ENCODE data around the gene SPSB2.
"Not testable (repeated sequence)": the region's sequence is repeated elsewhere in the genome, so short reads cannot be mapped to it uniquely, and the experiment has no call there.

The SPSB2 gene

DNA sequence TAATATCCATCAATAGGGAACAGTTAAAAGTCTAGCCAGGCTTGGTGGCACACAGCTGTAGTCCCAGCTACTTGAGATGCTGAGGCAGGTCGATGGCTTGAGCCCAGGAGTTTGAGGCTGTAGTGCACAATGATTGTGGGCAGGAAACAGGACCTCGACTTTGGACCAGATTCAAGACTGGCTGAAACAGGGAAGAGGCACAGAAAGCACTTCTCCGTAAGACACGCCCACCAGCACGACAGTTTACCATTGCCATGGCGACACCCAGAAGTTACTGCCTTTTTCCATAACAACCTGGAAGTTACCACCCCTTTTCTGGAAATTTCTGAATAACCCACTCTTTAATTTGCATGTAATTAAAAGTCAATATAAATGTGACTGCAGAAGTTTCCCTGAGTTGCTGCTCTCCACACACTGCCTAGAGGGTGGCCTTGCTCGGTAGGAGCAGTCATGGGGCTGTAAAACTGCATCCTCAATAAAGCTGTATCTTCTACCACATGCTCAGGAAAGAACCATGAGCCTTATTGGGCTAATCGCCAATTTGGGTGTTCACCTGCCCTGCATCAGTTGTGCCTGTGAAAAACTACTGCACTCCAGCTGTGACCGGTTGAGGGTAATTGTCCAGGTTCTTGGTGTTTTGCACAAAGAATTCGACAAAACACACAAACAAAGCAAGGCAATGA is 26.9 kb upstream of the SPSB2 start:
- no peak for DNase-seq

DNA sequence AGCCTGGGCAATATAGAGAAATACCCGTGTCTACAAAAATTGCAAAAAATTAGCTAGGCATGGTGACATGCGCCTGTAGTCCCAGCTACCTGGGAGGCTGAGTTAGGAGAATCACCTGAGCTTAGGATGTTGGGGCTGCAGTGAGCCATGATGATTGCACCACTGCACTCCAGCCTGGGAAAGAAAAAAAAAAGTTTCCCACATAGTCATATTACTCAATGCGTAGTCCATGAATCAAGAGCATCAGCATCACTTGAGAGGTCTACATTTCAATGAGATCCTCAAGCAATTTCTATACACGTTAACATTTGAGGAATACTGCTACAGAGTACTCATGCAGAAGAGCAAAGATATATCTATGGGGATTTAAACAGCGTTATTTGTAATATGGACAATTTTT is 26.3 kb upstream of the SPSB2 start:
- no peak for DNase-seq

DNA sequence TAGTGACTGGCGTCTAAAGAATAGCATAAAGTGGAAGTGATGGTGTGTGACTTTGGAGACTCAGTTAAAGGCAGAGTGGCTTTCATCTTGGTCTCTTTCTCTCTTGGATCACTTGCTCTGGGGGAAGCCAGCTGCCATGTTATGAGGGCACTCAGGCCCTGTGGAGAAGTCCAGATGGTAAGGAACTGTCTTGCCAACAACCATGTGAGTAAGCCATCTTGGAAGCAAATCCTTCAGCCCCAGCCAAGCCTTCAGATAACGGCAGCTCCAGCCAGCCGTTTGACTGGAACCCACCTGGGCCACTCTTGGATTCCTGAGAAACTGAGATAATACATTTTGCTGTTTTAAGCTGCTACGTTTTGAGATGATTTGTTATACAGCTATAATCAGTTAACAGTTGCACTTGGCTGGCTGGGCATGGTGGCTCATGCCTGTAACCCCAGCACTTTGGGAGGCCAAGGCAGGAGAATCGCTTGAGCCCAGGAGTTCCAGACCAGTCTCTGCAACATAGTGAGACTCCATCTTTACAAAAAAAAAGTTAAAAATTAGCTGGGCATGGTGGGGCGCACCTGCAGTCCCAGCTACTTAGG is 23.8 kb upstream of the SPSB2 start:
- no peak for DNase-seq

DNA sequence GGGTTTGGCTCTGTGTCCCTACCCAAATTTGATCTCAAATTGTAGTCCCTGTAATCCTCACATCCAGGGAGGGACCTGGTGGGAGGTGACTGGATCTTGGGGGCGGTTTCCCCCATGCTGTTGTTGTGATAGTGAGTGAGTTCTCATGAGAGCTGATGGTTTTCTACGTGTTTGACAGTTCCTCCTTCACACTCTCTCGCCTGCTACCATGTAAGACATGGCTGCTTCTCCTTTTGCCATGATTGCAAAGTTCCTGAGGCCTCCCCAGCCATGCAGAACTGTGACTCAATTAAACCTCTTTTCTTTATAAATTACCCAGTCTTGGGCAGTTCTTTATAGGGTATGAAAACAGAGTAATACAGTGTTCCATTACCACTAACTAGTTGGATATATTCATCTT is 21.2 kb upstream of the SPSB2 start:
- no peak for DNase-seq

DNA sequence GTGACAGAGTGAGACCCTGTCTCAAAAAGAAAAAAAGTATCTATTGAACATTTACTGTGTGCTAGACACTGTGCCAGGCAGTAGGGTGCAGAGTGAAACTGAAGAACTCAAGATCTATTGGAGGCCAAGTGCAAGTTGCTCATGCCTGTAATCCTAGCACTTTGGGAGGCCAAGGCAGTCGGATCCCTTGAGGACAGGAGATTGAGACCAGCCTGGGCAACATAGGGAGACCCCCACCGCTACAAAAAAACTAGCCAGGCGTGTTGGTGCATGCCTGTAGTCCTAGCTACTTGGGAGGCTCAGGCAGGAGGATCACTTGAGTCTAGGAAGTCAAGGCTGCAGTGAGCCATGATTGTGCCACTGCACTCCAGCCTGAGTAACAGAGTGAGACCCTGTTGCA is 19.6 kb upstream of the SPSB2 start:
- DNase-seq = not testable (repeated sequence)

DNA sequence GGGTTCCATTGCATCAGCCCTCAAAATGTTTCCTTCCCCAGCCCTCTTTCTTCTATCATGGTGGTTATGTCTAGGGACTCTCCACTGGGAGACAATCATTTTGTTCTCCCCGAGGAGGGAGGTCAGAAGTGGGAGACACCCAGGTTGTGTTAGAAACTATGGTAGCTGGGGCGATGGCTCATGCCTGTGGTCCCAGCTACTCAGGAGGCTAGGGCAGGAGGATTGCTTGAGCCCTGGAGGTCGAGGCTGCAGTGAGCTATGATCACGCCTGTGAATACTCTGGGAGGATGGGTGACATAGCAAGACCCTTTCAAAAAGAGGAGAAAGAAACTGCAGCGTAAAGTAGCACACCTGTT is 18.5 kb upstream of the SPSB2 start:
- DNase-seq = peak; percentile 47

DNA sequence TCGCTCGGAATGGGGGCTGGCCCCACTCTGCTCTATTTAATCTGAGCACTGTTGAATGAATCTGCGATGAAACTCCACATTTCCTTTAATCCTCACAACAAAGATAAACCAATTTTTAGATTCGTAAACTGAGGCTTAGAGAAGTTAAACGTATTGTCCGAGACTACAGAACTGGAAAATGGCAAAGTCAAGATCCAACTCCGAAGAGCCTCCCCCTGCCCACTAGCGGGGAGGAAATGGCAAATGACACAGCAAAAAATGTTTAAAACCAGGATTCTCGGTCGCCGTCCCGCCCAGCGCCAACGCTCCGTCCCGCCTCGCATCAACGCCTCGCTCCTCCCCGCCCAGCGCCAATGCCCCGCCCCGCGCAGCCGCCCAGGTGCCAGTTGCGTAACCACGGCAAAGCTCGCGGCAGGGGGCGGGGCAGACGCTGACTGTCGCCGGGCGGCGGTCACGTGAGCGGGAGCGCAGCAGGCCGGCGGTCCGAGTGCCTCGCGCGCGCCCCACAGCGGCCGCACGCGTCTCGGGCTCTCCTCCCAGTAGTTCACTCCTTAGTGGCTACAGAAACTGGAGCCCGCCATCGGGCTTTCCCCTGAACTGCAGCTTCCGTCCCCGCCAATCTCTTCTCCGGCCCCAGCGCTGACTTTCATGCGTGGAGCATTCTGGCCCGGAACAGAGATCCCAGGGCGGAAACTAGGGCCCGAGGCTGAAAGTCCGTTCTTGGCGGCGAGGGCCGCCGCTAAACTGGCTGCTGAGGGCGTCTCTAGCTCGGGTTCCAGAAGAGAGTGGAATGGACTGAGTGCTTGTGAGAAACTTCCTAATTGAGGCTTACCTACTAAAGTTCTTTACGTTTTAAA is 17.9 kb upstream of the SPSB2 start:
- peak; percentile 99 for DNase-seq

DNA sequence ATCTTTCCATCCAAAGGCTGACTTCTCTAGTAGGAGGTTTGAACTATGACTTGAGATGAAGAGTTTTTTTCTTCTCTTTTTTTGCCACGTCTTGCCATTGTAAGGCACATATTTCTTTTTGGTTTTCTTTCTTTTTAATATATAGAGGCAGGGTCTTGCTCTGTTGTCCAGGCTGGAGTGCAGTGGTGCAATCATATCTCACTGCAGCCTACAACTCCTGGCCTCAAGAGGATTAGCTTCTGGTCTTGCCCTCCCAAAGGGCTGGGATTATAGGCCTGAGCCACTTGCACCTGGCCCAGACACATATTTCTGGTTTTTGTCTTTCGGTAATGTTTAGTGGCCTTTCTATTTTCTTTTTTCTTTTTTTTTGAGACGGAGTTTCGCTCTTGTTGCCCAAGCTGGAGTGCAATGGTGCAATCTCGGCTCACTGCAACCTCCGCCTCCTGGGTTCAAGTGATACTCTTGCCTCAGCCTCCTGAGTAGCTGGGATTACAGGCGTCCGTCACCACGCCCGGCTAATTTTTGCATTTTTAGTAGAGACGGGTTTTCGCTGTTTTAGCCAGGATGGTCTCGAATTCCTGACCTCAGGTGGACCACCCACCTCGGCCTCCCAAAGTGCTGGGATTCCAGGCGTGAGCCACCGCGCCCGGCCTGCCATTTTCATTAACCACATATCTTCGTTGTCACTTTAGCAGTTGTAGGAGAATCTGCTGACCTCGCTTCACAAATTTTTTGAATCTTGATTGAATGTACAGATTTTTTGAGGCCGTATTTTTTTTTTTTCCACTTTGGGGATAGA is 16.9 kb upstream of the SPSB2 start:
- not testable (repeated sequence) for DNase-seq

DNA sequence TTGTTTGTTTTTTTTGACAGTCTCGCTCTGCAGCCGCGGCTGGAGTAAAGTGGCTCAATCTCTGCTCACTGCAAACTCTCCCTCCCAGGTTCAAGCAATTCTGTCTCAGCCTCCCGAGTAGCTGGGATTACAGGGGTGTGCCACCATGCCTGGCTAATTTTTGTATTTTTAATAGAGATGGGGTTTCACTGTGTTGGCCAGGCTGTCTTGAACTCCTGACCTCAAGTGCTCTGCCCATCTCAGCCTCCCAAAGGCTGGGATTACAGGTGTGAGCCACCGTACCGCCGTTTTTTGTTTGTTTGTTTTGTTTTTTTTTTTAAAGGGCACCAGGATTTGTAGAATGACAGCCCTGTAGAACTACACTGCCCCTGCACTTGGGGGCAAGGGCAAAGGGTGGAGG is 15.7 kb upstream of the SPSB2 start:
- DNase-seq = not testable (repeated sequence)

DNA sequence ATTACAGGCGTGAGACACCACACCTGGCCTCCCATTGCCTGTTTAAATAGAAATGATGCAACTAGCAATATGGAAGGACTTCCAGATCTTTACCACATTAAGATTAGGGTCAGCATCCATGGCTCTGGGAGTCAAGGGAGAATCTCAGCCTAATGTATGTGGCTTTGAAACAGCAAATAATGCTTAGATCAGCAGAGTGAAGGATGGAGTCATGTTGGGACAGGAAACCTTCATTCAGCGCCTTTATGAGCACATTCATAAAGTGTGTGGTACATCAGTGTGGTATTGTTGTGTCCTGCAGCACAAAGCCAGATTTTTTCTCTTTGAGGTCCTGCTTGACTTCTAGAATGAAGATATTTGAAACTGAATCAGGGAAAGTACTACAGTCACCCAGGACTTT is 15.3 kb upstream of the SPSB2 start:
- DNase-seq = no peak

DNA sequence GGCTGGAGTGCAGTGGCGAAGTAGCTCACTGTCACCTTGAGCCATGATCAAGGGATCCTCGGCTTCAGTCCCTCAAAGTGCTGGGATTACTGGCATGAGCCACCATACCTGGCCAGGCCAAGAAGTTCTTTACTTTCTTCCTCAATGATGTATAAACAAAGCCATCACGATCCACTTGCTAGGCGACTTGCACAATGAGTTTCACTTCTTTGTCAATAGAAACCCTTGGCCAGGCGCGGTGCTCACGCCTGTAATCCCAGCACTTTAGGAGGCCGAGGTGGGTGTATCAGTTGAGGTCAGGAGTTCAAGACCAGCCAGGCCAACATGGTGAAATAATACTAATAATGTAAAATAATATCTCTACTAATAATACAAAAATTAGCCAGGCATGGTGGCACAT is 14.4 kb upstream of the SPSB2 start:
- no peak for DNase-seq

DNA sequence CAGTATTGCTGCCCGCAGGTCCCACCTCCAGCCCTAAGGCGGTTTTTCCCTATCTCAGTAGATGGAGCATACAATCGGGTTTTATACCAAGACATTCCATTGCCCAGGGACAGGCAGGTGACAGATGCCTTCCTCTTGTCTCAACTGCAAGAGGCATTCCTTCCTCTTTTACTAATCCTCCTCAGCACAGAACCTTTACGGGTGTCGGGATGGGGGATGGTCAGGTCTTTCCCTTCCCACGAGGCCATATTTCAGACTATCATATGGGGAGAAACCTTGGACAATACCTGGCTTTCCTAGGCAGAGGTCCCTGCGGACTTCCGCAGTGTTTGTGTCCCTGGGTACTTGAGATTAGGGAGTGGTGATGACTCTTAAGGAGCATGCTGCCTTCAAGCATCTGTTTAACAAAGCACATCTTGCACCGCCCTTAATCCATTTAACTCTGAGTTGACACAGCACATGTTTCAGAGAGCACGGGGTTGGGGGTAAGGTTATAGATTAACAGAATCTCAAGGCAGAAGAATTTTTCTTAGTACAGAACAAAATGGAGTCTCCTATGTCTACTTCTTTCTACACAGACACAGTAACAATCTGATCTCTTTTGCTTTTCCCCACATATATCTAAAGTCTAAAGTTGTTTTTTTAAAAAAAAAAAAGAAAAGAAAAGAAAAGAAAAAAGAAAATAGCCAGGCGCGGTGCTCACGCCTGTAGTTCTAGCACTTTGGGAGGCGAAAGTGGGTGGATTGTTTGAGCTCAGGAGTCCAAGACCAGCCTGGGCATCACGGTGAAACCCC is 13.3 kb upstream of the SPSB2 start:
- not testable (repeated sequence) for DNase-seq

DNA sequence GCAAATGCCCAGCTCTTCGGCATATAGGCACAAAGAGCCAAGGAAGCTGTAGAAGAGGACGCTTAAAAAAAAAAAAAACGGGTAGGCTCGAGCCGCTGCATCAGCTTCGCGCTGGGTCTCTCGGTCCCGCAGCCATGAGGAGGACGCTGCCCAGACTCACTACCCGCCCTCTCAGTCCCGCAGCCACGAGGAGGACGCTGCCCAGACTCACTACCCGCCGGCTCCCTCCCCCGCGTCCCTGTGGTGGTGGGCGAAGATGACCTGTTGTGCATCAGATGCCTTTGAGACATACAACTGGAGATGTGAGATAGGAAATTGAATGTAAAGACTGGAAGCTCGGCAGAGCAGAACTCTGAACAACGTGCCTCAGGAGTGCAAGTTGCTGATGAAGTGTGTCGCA is 11.4 kb upstream of the SPSB2 start:
- DNase-seq = no peak

DNA sequence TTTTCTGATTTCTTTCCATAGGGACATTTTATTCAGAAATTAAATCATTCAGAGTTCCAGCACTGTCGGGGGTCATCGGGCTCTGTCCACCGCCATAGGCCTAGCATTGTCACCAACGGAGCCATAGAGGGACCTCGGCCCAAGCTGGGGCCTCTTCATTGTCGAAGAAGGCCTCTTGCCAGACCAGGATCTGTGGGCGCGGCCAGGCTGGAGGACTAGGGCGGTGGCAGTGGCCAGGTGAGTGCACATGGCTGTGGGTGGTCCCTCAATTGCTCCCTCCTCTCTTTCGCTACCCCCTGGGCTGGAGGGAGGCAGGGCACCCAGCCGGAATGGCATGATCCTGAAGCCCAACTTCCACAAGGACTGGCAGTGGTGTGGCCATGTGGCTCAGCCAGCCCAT is 10.6 kb upstream of the SPSB2 start:
- DNase-seq = no peak

DNA sequence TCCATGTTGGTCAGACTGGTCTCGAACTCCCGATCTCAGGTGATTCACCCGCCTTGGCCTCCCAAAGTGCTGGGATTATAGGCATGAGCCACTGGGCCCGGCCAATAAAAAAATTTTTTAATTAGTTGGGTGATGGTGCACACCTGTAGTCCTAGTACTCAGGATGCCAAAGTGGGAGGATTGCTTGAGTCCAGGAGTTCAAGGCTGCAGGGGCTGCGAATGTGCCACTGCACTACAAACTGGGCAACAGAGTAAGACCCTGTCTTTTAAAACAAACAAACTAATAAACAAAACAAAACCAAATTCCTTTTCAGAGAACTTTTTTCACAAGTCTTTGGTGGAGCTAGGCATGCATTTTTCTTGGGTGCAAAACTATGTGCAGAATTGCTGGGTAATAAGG is 10.1 kb upstream of the SPSB2 start:
- no peak for DNase-seq

DNA sequence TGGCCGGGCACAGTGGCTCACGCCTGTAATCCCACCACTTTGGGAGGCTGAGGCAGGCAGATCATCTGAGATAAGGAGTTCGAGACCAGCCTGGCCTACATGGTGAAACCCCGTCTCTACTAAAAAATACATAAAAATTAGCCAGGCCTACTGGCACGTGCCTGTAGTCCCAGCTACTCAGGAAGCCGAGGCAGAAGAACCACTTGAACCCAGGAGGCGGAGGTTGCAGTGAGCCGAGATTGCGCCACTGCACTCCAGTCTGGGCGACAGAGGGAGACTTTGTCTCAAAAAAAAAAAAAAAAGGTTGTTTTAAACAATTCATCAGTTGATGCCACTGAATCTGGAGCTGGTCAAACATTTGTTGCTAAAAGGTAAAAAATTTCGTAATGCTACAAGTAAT is 6.7 kb upstream of the SPSB2 start:
- DNase-seq = not testable (repeated sequence)

DNA sequence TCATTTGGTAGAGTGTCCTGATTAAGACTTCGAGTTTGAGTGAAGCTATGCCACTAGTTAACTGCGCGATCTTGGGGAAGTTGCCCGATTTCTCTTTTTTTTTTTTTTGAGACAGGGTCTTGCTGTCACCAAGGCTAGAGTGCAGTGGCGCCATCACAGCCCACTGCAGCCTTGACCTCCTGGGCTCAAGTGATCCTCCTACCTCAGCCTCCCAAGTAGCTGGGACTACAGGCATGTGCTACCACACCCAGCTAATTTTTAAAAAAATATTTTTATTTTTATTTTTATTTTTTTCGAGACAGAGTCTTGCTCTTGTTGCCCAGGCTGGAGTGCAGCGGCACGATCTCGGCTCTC is 889 bp upstream of the SPSB2 start:
- not testable (repeated sequence) for DNase-seq

DNA sequence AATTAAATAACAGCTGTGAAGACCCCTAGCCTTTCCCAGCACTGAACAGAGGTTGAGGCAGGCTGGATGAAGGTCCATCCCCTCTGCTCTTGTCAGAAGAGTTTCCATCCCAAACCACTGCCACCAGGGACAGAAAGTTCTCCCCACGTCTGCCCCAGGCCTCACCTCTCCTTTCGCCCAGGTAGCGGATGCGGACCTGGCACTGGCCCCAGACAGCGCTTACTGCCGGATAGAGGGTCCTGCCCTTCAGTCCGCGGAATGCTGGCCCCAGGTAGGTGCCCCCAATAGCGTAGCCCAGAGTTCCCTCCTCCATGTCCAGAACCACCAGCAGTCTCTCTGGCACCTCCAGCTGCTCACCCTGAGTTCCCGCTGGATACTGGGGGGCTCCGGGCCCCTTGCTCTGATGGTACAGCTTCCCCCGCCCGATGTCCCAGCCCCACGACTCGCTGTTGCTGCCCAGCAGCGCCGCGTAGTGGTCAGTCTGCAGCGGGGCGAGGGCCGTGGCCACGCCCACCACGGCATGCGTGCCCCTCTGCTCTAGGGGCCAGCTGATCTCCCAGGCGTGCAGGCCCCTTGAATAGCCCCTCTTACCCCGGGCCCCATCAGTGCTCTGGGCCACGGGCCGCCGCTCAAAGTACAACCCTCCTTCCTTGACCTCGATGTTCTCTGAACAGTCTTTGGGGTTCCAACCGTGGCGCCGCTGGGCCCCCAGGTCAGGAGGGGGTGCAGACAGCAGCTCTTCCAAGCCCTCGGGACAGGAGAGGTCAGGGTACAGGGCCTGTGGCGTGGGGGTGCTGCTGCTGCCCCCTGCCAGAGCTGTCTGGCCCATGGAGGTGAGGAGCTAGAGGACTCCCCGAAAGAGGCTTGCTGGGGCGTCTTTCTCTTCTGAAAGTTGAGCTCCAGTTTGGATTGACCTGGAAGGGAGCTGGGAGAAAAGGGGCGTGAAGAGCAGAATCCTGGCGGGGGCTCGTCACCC is 742 bp downstream of the SPSB2 start:
- DNase-seq = peak; percentile 92

DNA sequence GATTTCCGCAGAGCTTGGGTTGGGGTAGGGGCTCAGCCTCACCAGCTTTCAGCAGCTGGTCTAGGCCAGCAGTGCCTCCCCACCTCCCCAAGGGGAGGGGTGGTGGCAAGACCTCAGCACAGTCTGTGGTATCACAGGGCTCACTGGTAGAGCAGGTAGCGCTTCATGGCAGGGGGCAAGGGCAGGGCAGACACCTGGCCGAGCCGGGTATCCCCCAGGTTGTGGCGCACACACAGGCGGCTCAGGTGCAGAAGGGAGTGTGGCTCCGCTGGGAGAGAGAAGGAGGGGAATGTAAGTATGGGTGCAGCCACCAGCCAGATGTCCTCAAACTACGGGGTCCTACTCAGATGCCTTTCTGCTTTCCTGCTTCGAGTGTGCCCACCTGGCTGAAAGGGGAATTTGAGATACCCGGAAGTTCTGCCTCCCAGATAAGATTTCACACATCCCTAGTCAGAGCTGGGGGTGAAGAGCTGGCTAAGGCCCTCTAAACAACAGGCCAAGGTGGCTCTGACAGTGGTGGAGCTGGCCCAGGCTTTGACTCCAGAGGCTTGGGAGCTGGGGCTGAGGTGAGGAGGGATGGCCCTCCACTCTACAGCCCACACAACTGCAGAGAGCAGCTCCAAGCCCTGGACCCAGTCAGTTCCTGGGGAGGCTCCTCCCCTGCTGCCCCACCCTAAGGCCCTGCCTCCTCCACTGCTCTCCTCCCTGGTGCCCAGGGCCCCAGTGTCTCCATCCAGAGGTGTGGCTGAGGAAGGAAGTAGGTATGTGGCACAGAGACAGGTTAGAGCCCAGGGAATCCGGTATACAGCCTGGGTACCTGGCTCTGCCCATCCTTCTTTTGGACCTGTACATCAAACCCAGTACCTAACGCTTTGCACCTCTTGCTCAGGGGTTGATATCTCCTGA is 1.8 kb downstream of the SPSB2 start:
- DNase-seq = peak; percentile 66

DNA sequence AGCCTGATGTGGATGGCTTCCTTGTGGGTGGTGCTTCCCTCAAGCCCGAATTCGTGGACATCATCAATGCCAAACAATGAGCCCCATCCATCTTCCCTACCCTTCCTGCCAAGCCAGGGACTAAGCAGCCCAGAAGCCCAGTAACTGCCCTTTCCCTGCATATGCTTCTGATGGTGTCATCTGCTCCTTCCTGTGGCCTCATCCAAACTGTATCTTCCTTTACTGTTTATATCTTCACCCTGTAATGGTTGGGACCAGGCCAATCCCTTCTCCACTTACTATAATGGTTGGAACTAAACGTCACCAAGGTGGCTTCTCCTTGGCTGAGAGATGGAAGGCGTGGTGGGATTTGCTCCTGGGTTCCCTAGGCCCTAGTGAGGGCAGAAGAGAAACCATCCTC is 2.8 kb downstream of the SPSB2 start:
- DNase-seq = not testable (repeated sequence)
